GM19468 (cell line): Measurements from ENCODE around the gene MRPL40.
A peak's percentile ranks its signal among the peaks of the same experiment; 100 is the strongest.
"Not testable (repeated sequence)": the region's sequence is repeated elsewhere in the genome, so short reads cannot be mapped to it uniquely, and the experiment has no call there.

Experiments
- ATAC-seq: cut with Tn5 transposase; IDR thresholded peaks from one replicate; pipeline ENCODE4 v1.9.1; 2021; ENCODE audit warnings: mild to moderate bottlenecking, moderate library complexity, moderate number of reproducible peaks; ENCODE audit not compliant: unreplicated experiment; ENCODE audit errors: extremely low read depth

The MRPL40 gene

GRCh38 chr22:19436444-19437161 is 4.3 kb downstream of the MRPL40 start:
- not testable (repeated sequence) for ATAC-seq

- no peak for ATAC-seq
These were observed 6.0 kb downstream of the MRPL40 start for GRCh38 chr22:19438298-19438697.

GRCh38 chr22:19440411-19441195 is 8.3 kb downstream of the MRPL40 start:
- ATAC-seq, result no peak

- ATAC-seq, result no peak
These were observed 9.8 kb downstream of the MRPL40 start for GRCh38 chr22:19442166-19442565.

GRCh38 chr22:19443544-19444211 is 11.3 kb downstream of the MRPL40 start:
- ATAC-seq, result no peak

GRCh38 chr22:19445279-19445982 is 13.1 kb downstream of the MRPL40 start:
- not testable (repeated sequence) for ATAC-seq

GRCh38 chr22:19446603-19447329 is 14.4 kb downstream of the MRPL40 start:
- no peak for ATAC-seq

- ATAC-seq, result peak; percentile 51
These were observed 15.2 kb downstream of the MRPL40 start, which contains the start of gene C22orf39 for GRCh38 chr22:19447330-19448075. Gene C22orf39, minus strand, starts transcription at chr22:19447711. Its CDS starts 23 bp downstream, at chr22:19447688.

GRCh38 chr22:19448076-19448607 is 15.8 kb downstream of the MRPL40 start:
- peak; percentile 4 for ATAC-seq

GRCh38 chr22:19448739-19449421 is 16.5 kb downstream of the MRPL40 start:
- ATAC-seq, result no peak

- ATAC-seq, result no peak
These were observed 17.1 kb downstream of the MRPL40 start for GRCh38 chr22:19449422-19449767.

GRCh38 chr22:19450363-19451175 is 18.2 kb downstream of the MRPL40 start:
- ATAC-seq, result no peak

GRCh38 chr22:19451570-19451969 is 19.2 kb downstream of the MRPL40 start:
- no peak for ATAC-seq

GRCh38 chr22:19453718-19454117 is 21.4 kb downstream of the MRPL40 start:
- no peak for ATAC-seq

GRCh38 chr22:19454156-19454555 is 21.8 kb downstream of the MRPL40 start:
- ATAC-seq, result no peak

- no peak for ATAC-seq
These were observed 22.7 kb downstream of the MRPL40 start for GRCh38 chr22:19455033-19455432.

- ATAC-seq, result no peak
These were observed 23.4 kb downstream of the MRPL40 start for GRCh38 chr22:19455585-19456370.
